ENCODE results near the gene GLIS1.

GLIS1 gene

GRCh38 chr1:53511323-53511932, 227.5 kb downstream of the GLIS1 start:
- H3K4me3 ChIP-seq (ENCODE audit: low read length) = no peak overlapping the region
- TF ChIP-seq CTCF (conservative IDR thresholded peaks at IDR 0.05; ENCODE audit: low read depth, low read length) = no peak
- DNase-seq (ENCODE audit: low read depth) = no peak

GRCh38 chr1:53510215-53510614, 228.7 kb downstream of the GLIS1 start:
- no peak overlapping the region for H3K4me3 ChIP-seq (ENCODE audit: low read length)
- no peak for DNase-seq (ENCODE audit: low read depth)
- no peak for TF ChIP-seq CTCF (conservative IDR thresholded peaks at IDR 0.05; ENCODE audit: low read depth, low read length)

GRCh38 chr1:53509775-53510174, 229.2 kb downstream of the GLIS1 start:
- TF ChIP-seq CTCF (conservative IDR thresholded peaks at IDR 0.05; ENCODE audit: low read depth, low read length) = no peak
- no peak overlapping the region for H3K4me3 ChIP-seq (ENCODE audit: low read length)
- no peak for DNase-seq (ENCODE audit: low read depth)

- H3K4me3 ChIP-seq (ENCODE audit: low read length) = no peak overlapping the region
- peak; percentile 44 for DNase-seq (ENCODE audit: low read depth)
- TF ChIP-seq CTCF (conservative IDR thresholded peaks at IDR 0.05; ENCODE audit: low read depth, low read length) = no peak
These were observed 229.8 kb downstream of the GLIS1 start for GRCh38 chr1:53508991-53509666.

GRCh38 chr1:53508056-53508990, 230.6 kb downstream of the GLIS1 start:
- no peak for DNase-seq (ENCODE audit: low read depth)
- H3K4me3 ChIP-seq (ENCODE audit: low read length) = no peak overlapping the region
- TF ChIP-seq CTCF (conservative IDR thresholded peaks at IDR 0.05; ENCODE audit: low read depth, low read length) = no peak

GRCh38 chr1:53507116-53507820, 231.7 kb downstream of the GLIS1 start:
- TF ChIP-seq CTCF (conservative IDR thresholded peaks at IDR 0.05; ENCODE audit: low read depth, low read length) = no peak

More at GRCh38 chr1:53507116-53507820, 231.7 kb downstream of the GLIS1 start:
- DNase-seq (ENCODE audit: low read depth) = no peak
- H3K4me3 ChIP-seq (ENCODE audit: low read length) = no peak overlapping the region

Measured in retinal pigment epithelial cell (primary cell).